Kidney (tissue), 14 donors: ENCODE results near the gene SLC2A5. TPM values are rescaled to one million over a fixed set of nuclear protein-coding genes. Genes with fewer than 3 reads are reported as not detected.

Experiments used
- DNase-seq, 5 donors: peaks; one replicate each; pipeline ENCODE4 v3.0.0-alpha.2; 2013 to 2020
- FAIRE-seq: peaks from 2 replicates; lab custom pipeline; 2012; peaks lifted over from hg19 to GRCh38; lab: Jason Lieb, UNC
- H3K27ac ChIP-seq, 2 donors: one replicate each; pipeline ENCODE4 v1.7.0; 2013; ENCODE audit warnings: low read depth in 2 of 2, low read length in 2 of 2, inconsistent platforms in 1 of 2
- H3K27me3 ChIP-seq: one replicate; pipeline ENCODE4 v1.7.1; 2013; ENCODE audit warnings: low read length, inconsistent platforms; ENCODE audit not compliant: control insufficient read depth, insufficient read depth
- H3K36me3 ChIP-seq, 3 donors: one replicate each; pipeline versions ENCODE4 v1.7.0 to v1.7.1; 2013; ENCODE audit warnings: low read length in 3 of 3, control low read depth in 1 of 3, inconsistent platforms in 1 of 3; ENCODE audit not compliant: insufficient read depth in 3 of 3, control insufficient read depth in 2 of 3
- H3K4me1 ChIP-seq, 3 donors: one replicate each; pipeline versions ENCODE4 v1.7.0 to v1.7.1; 2013; ENCODE audit warnings: low read length in 3 of 3, inconsistent platforms in 1 of 3, low read depth in 1 of 3; ENCODE audit not compliant: control insufficient read depth in 2 of 3, insufficient read depth in 2 of 3
- H3K4me3 ChIP-seq, 3 donors: one replicate each; pipeline versions ENCODE4 v1.7.0 to v1.8.1; 2013; ENCODE audit warnings: low read length in 3 of 3, control low read depth in 1 of 3, inconsistent platforms in 1 of 3
- H3K9ac ChIP-seq, 3 donors: one replicate each; pipeline versions ENCODE4 v1.7.0 to v1.7.1; 2013; ENCODE audit warnings: low read length in 3 of 3, control low read depth in 1 of 3, inconsistent platforms in 1 of 3
- H3K9me3 ChIP-seq, 3 donors: one replicate each; pipeline versions ENCODE4 v1.7.0 to v1.7.1; 2013; ENCODE audit warnings: low read length in 3 of 3, control low read depth in 1 of 3, inconsistent platforms in 1 of 3; ENCODE audit not compliant: control insufficient read depth in 2 of 3, insufficient read depth in 1 of 3
- intact Hi-C: fragments of 100-400 bp; cut with DNase I; formaldehyde crosslinking; loops from one replicate; pipeline ENCODE4 v1.11.1; 2022
- polyA plus RNA-seq: library from polyadenylated mRNA; stranded (reverse); fragments of 350-450 nt; fragmentation: Illumina TruSeq; extraction: RNeasy Lipid Tissue Mini Kit (QIAGEN cat#74804); gene quantifications from one replicate; pipeline ENCODE4 v1.2.3, GENCODE V29; 2014; ENCODE audit warnings: low read depth, low replicate concordance; ENCODE audit not compliant: insufficient read depth
- total RNA-seq: library from RNA; stranded (reverse); fragmentation: NEBNext Ultra II Directional; extraction: Animal tissue kit (Norgen Biotek cat#: 25700); gene quantifications from one replicate; pipeline ENCODE4 v1.2.1, GENCODE V29; 2021
- TF ChIP-seq, protein P1 (sequence below): IDR thresholded peaks from 3 replicates; pipeline ENCODE4 v1.5.1; 2012; ENCODE audit warnings: mild to moderate bottlenecking, moderate library complexity, borderline replicate concordance; ENCODE audit not compliant: insufficient read depth; ENCODE audit errors: extremely low read depth
- donor health status: control.
- donor health status: control.
- donor health status: control.
- donor health status: control.
- donor health status: control.
- donor health status: DM: yes; HTN: yes; CAD: no.
- donor health status: Normal renal cell carcinoma (clear cell type).

The SLC2A5 gene
- total and polyA plus RNA-seq, 2 donors from 2014 or later: 6.4 to 9.0 TPM

DNA sequence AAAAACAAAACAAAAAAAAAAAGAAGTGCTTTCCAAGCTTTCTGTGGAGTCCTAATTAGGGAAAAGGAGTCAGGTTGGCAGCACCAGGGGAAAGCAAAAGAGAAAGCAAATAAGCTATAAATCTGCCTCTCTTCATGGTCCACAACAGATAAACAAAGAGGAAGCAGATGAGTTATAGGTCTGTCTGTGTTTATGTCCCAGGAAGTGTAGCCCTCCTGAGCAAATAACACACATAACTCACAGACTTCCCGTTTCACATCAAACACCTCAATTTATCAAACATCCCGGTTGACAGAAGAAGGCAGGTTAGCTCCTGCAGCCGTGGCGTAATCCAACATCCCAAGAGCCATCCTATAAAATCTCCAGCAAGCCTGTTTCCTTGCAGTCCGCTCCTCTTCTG, 5.6 kb upstream of the SLC2A5 start:
- H3K9ac ChIP-seq: no peak overlapping the region
- intact Hi-C loops: no loop called here
- DNase-seq (peak in 3 of 5 donors; percentile 58 to 88 (median 86)), FAIRE-seq (no peak)
- no peak overlapping the region for H3K4me3 ChIP-seq
- peaks cover 0 to 13% (median 7%) of the 10 kb centered on the region in 3 donors for H3K4me1 ChIP-seq
- no peak overlapping the region for H3K27ac ChIP-seq
- no peaks in the 10 kb centered on the region for H3K36me3 ChIP-seq
- no peaks in the 10 kb centered on the region for H3K27me3 ChIP-seq
- no peaks in the 10 kb centered on the region for H3K9me3 ChIP-seq
- TF ChIP-seq, protein P1, sequence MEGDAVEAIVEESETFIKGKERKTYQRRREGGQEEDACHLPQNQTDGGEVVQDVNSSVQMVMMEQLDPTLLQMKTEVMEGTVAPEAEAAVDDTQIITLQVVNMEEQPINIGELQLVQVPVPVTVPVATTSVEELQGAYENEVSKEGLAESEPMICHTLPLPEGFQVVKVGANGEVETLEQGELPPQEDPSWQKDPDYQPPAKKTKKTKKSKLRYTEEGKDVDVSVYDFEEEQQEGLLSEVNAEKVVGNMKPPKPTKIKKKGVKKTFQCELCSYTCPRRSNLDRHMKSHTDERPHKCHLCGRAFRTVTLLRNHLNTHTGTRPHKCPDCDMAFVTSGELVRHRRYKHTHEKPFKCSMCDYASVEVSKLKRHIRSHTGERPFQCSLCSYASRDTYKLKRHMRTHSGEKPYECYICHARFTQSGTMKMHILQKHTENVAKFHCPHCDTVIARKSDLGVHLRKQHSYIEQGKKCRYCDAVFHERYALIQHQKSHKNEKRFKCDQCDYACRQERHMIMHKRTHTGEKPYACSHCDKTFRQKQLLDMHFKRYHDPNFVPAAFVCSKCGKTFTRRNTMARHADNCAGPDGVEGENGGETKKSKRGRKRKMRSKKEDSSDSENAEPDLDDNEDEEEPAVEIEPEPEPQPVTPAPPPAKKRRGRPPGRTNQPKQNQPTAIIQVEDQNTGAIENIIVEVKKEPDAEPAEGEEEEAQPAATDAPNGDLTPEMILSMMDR: no peak

DNA sequence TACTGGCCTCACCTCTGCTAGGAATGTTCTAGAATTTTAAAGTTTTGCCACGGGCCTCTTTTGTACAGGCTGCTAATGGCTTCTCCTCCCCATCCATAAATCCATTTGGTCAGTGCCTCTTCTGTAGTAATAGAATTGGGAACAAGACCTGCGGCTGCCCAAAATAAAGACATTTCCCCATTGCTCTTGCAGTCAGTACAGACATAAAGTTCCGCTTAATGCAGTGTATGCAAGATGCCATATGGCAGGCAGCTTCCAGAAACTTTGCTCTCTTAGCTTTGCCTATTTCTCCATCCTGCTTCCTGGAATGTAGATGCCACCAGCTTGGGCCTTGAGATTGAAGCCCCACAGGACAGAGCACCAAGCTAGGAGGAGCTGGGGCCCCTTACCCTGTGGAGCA, 3.7 kb upstream of the SLC2A5 start:
- no peak overlapping the region for H3K9ac ChIP-seq
- H3K9me3 ChIP-seq: no peaks in the 10 kb centered on the region
- no peak overlapping the region for H3K27ac ChIP-seq
- H3K36me3 ChIP-seq: no peaks in the 10 kb centered on the region
- H3K4me3 ChIP-seq: no peak overlapping the region
- DNase-seq (no peak), FAIRE-seq (no peak)
- no peaks in the 10 kb centered on the region for H3K27me3 ChIP-seq
- TF ChIP-seq, protein P1: no peak
- H3K4me1 ChIP-seq: peaks cover 0 to 9% (median under 1%) of the 10 kb centered on the region in 3 donors
- intact Hi-C loops: no loop called here

DNA sequence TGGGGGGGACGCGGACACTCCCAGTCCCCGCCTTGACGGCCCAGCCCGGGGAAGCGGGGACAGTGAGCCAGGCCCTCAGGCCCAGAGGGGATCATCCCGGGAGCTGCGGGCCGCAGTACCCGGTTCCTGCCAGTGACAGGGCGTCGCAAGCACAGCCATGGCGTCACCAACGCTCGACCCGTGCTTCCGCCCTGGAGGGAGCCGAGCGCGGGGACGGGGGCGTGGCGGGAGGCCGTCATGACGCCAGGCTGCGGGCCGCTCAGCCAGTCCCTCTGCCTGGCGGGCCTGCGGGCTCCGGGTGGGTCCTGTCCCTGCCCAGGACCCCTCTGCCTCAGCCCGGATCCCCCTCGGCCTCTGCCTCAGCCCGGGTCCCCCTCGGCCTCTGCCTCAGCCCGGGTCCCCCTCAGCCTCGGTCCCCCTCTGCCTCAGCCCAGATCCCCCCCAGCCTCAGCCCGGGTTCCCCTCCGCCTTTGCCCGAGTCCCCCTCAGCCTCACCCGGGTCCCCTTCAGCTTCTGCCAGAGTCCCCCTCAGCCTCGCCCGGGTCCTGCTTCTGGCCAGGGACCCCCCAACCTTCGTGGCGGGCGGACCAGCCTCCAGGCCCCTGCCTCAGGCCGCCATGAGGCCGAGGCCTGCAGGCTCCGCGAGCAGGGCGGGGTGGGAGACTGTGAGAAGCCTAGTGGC, 2.3 kb upstream of the SLC2A5 start:
- no peak for DNase-seq
- no peaks in the 10 kb centered on the region for H3K27me3 ChIP-seq
- TF ChIP-seq, protein P1: no peak
- no peak for FAIRE-seq
- H3K9me3 ChIP-seq: no peaks in the 10 kb centered on the region
- intact Hi-C loops: no loop called here
- H3K36me3 ChIP-seq: no peaks in the 10 kb centered on the region
- no peak overlapping the region for H3K4me3 ChIP-seq
- H3K9ac ChIP-seq: no peak overlapping the region
- H3K4me1 ChIP-seq: peaks cover 0 to 6% (median 0%) of the 10 kb centered on the region in 3 donors
- H3K27ac ChIP-seq: no peak overlapping the region
